ENCODE results near the gene ASPSCR1. TPM values are rescaled to one million over a fixed set of nuclear protein-coding genes. Genes with fewer than 3 reads are reported as not detected.

ASPSCR1 gene
- total and polyA plus RNA-seq, 2 of the 13 experiments (the other 11 are each of a cell fraction or from before 2014, with no cell fraction given): 274 to 314 TPM

- TF ChIP-seq ZNF446 (CRISPR knock-in tag; IDR thresholded peaks at IDR 0.05) (0 out of 2 replicates have a peak, but pooled peaks have one; percentile 50), PRMT3 (CRISPR knock-in tag; IDR thresholded peaks at IDR 0.05; ENCODE audit: borderline replicate concordance, low read depth) (0 out of 2 replicates have a peak, but pooled peaks have one; percentile 34), ZNF672 (CRISPR knock-in tag; IDR thresholded peaks at IDR 0.05) (no peak), PCBP2 (optimal IDR thresholded peaks at IDR 0.05; ENCODE audit: low read depth, low read length, poor library complexity, severe bottlenecking) (no peak), TEAD2 (CRISPR knock-in tag; IDR thresholded peaks at IDR 0.05) (no peak), NR1H2 (CRISPR knock-in tag; IDR thresholded peaks at IDR 0.05; ENCODE audit: borderline replicate concordance, low read depth) (no peak), HMG20B (CRISPR knock-in tag; conservative IDR thresholded peaks at IDR 0.05) (no peak), ZNF513 (CRISPR knock-in tag; conservative IDR thresholded peaks at IDR 0.05) (no peak), HBP1 (CRISPR knock-in tag; IDR thresholded peaks at IDR 0.05; ENCODE audit: low read depth) (0 out of 2 replicates have a peak, but pooled peaks have one; percentile 34), ZBTB14 (CRISPR knock-in tag; IDR thresholded peaks at IDR 0.05) (0 out of 2 replicates have a peak, but pooled peaks have one; percentile 36), ZNF740 (CRISPR knock-in tag; IDR thresholded peaks at IDR 0.05) (no peak), AKAP8 (CRISPR knock-in tag; IDR thresholded peaks at IDR 0.05) (no peak), SRY (CRISPR knock-in tag; IDR thresholded peaks at IDR 0.05) (peak; percentile 89), HNF4G (IDR thresholded peaks at IDR 0.05; ENCODE audit: borderline replicate concordance, low read depth, low read length) (no peak), HNF4G (CRISPR knock-in tag; IDR thresholded peaks at IDR 0.05; ENCODE audit: borderline replicate concordance, low read depth) (no peak), ZNF343 (CRISPR knock-in tag; IDR thresholded peaks at IDR 0.05) (0 out of 2 replicates have a peak, but pooled peaks have one; percentile 34), ZNF550 (CRISPR knock-in tag; IDR thresholded peaks at IDR 0.05; ENCODE audit: borderline replicate concordance) (no peak), RBM39 (IDR thresholded peaks at IDR 0.05; ENCODE audit: low read depth, low read length, poor library complexity, severe bottlenecking) (no peak), YY1 (IDR thresholded peaks at IDR 0.05; ENCODE audit: insufficient read depth, insufficient replicate concordance, low read depth, low read length) (no peak), ARID5B (CRISPR knock-in tag; IDR thresholded peaks at IDR 0.05) (no peak)
These were observed 46.2 kb downstream of the ASPSCR1 start (continued) for GRCh38 chr17:82023447-82024241.
